ENCODE measurements around the gene ATR. TPM values are rescaled to one million over a fixed set of nuclear protein-coding genes. Genes with fewer than 3 reads are reported as not detected.
"Not testable (repeated sequence)": the region's sequence is repeated elsewhere in the genome, so short reads cannot be mapped to it uniquely, and the experiment has no call there.

The ATR gene
- total RNA-seq, 1 donor from 2014 or later, result 45.7 TPM

DNA sequence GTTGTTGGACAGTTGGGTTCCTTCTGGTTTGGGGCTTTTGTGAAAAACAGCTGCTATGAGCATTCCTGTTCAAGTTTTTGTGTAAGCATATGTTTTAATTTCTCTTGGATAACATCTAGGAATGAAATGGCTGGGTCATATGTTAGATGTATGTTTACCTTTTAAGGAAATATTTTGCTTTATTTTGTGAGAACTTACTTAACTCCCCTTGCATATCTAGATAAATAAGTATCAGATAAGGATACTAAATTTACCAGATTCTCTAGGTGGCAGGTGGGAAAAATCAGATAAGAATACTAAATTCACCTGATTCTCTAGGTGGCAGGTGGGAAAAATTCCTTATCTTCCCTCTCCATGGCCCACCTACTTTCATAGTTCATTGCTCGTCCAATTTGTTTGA lies 16.6 kb upstream of the ATR start:
- DNase-seq (ENCODE audit: low spot score), result no peak

DNA sequence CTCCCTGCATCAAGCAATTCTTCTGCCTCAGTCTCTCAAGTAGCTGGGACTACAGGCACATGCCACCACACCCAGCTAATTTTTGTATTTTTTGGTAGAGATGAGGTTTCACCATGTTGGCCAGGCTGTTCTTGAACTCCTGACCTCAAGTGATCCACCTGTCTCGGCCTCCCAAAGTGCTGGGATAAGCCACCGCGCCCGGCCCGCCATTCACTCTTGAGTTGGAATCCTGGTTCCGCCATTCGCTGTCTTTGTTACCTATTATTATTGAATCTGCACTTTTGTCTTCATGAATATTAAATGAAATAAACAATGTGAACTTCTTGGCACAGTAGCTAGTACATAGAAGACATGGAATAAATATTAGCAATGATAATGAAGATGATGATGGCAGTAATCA lies 13.7 kb upstream of the ATR start:
- DNase-seq (ENCODE audit: low spot score), result not testable (repeated sequence)

DNA sequence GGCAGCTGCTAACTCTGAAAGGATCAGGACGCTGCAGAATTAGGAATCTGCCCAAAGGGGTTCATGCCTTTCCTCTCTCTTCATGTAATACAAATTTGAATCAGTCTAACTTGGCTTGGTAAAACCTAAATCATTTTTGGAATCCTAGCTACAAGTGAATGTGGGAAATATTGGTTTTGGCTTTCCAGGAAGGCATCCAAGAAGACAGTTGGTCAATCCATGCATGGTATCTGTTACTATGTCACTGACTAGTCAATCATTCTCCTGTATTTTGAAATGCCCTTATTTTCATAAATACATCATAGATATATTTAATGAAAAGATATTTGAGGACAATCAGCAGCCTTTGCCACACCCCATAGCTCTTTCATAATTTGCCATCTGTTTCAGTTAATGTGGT lies 10.2 kb upstream of the ATR start:
- no peak for DNase-seq (ENCODE audit: low spot score)

DNA sequence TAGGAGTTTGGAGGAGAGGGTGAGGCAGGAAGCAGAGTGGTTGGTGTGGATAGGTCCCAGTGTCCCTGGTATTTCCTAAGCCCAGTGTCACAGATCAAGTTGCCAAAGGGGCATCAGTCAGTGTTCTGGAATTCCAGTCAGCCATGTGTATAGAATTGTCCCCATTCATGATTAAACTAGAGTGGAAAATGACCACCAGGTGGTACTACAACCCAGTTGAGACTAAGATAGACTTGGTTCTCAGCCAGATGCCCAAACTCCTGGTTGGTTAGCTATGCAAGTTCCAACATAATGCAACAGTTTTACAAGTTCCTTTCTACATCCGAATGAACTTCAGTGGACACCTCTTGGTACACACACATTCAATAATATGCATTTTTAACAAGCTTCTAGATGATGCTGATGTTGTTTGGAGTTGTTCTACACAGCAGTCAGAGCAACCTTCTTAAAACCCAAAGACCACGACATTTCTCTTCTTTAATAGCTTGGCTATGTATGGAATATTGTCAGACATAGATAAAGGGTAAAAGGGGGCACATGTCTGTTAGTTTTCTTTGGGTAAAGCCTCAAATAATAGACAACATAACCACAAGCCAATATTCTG lies 8.4 kb upstream of the ATR start:
- no peak for DNase-seq (ENCODE audit: low spot score)

DNA sequence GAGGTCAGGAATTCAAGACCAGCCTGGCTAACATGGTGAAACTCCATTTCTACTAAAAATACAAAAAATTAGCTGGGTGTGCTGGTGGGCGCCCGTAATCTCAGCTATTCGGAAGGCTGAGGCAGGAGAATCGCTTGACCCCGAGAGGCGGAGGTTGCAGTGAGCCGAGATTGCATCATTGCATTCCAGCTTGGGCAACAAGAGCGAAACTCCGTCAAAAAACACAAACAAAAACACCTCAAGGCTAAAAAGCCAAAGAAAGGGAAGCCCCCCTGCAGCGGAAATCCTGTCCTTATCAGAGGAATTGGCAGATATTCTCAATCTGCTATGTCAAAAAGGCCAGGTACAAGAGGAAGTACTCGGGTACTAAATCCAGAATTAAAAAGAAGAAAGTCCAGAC lies 2.5 kb upstream of the ATR start:
- DNase-seq (ENCODE audit: low spot score), result not testable (repeated sequence)

DNA sequence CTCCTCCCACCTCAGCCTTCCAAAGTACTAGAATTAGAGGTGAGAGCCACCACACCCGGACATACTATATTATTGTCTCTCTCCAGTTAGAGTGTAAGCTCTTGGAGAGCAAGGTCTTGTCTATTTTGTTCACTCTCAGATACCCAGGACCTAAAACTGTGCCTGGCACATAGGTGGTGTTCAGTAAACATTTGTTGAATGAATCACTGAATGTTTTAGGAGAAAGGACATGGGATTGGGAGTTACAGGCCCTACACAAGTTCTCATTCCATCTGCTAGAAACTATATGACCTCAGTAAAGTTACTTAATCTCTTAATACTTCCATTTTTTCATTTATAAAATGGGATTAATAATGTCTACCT lies 1.5 kb upstream of the ATR start:
- DNase-seq (ENCODE audit: low spot score), result no peak

DNA sequence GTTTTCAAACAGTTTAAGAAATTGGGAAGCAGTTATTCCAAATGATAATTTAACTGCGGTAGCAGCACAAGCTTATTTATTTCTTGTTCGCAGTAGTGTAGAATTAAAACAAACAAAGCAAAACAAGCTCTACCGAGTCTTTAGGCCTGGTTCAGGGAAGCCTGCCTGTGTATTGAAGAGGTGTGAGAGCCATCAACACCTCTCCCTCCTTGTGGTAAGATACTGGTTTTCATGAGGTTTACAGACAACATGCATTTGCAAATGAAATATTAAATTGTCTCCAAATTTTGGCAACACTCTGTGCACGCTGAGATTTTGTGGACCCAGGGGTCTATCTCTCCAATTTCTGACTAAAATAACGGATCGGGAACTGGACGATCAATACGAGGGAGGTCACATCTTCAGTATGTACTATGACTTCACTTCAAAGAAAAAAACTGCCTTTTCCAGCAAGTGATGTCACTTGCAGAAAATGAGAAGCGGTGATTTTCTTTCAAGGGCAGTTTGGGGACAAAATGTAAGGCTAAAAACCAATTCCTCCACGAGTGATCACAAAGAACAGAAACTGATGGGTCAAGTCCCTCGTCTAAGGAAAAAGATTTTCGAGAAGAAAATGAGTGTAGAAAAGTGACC lies 721 bp downstream of the ATR start:
- DNase-seq (ENCODE audit: low spot score), result no peak

DNA sequence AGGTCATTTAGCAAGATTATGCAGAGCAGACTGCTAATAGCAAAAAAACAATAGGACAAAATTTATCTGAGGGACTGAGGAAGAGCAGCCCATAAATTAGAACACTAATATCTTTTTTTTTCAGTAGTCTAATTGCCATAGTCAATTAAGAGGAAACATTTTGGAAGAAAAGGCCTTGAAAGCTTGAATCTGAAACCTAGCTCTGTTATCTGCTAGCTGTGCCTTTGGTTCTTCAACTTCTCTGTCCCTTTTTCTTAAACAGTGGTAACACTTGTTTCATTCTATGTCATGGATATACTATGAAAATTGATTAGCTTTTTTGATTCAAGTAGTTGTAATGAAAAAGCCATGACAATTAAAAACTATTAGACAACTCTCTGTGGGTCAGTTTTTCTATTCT lies 1.7 kb downstream of the ATR start:
- DNase-seq (ENCODE audit: low spot score), result no peak

DNA sequence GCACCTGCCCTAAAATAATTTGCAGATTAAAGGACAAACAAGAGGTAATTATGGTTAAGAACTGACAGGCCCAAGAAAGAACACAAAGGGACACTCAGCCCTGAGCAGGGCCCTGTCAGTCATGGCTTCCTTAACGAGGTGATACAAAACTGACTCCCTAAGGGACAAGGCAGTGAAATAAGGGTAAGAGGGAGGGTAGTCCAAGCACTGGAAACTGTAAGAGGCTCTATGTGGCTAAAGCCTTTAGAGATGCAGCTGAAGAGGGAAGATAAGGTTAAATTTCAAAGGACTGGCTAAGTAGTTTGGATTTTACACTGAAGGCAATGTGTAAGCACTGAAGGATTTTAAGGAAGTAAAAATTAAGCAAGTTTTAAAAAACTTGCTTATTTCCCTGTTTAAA lies 3.9 kb downstream of the ATR start:
- no peak for DNase-seq (ENCODE audit: low spot score)

DNA sequence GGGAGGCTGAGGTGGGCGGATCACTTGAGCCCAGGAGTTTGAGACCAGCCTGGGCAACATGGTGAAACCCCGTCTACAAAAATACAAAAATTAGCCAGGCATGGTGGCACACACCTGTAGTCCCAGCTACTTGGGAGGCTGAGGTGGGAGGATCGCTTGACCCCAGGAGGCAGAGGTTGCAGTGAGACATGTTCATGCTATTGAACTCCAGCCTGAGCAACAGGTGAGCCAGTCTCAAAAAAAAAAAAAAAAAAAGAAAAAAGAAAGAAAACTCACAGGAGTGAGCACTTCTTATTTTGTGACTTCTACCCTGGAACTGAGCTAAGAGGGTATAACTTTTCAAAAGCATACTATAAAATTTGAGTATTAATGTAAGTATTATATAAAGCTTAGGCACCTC lies 4.3 kb downstream of the ATR start:
- DNase-seq (ENCODE audit: low spot score), result not testable (repeated sequence)

DNA sequence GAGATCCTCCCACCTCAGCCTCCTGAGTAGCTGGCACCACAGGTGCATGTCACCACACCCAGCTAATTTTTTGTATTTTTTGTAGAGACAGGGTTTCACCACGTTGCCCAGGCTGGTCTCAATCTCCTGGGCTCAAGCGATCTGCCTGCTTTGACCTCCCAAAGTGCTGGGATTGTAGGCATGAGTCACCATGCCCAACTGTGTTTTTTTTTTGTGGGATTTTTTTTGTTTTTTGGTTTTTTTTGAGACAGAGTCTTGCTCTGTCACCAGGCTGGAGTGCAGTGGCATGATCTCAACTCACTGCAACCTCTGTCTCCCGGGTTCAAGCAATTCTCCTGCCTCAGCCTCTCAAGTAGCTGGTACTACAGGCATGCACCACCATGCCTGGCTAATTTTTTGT lies 9.1 kb downstream of the ATR start:
- DNase-seq (ENCODE audit: low spot score), result not testable (repeated sequence)

DNA sequence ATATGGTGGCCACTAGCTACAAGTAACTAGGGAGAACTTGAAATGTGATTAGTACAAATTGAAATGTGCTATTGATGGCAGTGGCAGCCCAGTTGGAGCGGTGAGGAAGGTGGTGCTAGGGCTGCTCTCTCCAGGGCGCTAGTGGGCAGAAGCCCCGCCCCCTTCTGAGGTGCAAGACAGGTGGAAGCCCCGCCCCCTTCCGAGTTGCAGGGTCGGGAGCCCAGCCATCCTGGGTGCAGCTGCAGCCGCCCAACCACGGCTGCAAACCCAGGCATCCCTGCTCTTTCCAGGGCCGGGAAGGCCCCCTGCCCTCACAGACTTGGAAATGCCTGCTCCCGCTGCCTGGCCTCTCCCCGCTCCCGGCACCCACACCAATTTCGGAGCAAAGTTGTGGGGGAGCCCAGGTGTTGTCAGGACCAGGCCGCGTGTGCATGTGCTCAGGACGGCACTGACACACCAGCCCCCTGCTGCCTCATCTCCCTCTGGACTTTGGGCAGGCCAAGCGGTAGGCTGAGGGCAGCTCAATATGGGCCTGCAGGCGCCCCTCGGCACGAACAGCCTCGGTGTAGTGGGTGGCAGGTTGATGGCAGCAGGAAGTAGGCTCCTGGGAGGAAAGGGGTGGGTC lies 10.0 kb downstream of the ATR start:
- no peak for DNase-seq (ENCODE audit: low spot score)

DNA sequence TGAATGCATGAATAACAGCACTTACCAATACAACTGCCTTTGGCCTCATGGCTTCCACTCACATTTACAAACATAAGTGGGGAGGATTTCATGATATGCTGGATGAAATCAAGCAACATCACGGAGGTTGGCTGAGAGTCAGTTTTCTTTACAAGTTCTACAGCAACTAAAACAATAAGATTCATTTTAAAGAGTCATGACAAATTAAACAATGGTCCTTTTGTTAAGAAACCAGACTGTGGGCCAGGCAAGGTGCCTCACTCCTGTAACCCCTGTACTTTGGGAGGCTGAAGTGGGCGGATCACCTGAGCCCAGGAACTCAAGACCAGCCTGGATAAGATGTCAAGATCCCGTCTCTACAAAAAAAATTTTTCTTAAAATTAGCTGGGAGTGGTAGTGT lies 12.4 kb downstream of the ATR start:
- no peak for DNase-seq (ENCODE audit: low spot score)

DNA sequence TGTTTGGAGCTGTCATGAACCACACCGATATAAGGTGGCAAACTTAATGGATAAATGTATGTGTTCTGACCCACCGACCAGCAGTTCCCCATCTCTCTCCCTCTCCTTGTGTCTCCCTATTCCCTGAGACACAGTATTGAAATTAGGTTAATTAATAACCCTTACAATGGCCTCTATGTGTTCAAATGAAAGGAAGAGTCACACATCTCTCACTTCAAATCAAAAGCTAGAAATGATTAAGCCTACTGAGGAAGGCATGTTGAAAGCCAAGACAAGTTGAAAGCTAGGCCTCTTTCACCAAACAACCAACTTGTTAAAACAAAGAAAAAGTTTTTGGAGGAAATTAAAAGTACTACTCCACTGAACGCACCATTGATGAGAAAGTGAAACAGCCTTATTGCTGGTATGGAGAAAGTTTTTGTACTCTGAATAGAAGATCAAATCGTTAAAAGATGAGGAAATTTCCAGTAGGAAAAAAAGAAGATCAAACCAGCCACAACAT lies 15.0 kb downstream of the ATR start:
- DNase-seq (ENCODE audit: low spot score), result no peak

DNA sequence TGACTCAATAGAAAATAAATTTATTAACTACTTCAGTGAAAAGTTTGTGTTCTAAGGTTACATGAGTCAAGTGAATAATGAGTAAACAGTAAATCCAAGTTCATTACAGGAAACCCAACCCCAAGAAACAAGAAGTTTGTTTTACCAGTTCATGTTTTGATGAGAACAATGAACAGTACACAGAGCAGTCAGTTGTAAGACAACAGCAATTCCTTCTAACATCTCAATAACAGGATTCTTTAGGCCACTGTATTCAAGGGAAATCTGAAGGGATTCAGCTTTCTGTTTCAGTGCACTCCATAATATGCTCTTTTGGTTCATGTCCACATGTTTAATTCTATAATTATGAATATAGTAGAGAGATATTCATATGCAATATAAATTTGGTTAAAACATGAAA lies 18.4 kb downstream of the ATR start:
- no peak for DNase-seq (ENCODE audit: low spot score)

DNA sequence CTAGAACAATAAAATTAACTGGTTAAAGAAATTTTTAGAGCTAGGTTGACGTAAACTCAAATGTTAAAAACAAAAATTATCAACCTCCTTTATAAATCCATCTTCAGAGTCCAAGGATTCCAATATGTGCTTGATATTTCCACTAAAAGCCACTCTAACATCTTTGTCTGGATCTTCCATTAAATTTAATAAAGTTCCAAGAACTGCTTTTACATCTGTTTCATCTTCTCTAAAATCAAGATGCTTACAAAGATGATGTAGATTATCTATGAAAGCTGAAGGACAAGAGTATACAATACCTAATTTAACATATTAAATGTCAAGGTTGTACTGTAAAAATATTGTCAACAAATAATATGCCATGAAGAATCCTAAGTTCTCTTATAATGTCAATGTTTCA lies 24.8 kb downstream of the ATR start:
- no peak for DNase-seq (ENCODE audit: low spot score)

DNA sequence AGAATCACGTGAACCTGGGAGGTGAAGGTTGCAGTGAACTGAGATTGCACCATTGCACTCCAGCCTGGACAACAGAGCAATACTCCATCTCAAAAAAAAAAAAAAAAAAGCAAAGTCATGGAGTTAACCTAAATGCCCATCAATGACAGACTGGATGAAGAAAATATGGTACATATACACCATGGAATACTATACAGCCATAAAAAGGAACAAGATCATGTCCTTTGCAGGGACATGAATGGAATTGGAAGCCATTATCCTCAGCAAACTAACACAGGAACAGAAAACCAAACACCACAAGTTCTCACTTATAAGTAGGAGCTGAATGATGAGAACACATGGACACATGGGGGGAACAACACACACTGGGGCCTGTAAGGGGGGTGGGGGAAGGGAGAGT lies 26.0 kb downstream of the ATR start:
- not testable (repeated sequence) for DNase-seq (ENCODE audit: low spot score)

DNA sequence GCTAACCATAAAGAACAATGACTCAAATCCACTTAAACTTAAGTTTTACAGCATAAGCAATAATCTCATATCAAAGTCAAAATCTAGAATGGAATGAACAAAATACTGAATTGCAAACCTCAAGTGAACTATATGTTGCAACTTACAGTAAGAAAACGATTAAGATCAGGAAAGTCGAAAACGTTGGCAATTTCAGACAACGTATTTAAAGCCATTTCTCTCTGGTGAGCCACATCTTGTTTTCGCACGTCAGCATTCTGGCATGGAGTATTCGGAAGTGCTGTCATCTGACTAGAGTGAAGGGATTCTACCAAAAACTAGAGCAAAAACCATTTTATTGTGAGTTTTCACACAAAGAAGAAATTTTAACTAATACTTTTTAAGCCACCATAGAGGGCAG lies 28.5 kb downstream of the ATR start:
- DNase-seq (ENCODE audit: low spot score), result no peak

DNA sequence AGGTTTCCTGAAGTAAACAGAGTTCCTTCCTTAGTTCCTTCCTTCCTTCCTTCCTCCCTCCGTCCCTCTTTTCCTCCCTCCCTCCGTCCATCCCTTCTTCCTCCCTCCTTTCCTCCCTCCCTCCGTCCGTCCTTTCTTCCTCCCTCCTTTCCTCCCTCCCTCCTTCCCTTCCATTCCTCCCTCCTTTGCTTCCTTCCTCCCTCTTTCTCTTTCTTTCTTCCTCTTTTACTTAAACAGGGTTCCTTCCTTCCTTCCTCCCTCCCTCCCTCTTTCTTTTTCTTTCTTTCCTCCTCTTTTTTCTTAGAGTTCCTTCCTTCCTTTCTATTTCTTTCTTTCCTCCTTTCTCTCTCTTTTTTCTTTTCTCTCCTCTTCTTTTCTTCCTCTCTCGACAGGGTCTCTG lies 35.2 kb downstream of the ATR start:
- no peak for DNase-seq (ENCODE audit: low spot score)

DNA sequence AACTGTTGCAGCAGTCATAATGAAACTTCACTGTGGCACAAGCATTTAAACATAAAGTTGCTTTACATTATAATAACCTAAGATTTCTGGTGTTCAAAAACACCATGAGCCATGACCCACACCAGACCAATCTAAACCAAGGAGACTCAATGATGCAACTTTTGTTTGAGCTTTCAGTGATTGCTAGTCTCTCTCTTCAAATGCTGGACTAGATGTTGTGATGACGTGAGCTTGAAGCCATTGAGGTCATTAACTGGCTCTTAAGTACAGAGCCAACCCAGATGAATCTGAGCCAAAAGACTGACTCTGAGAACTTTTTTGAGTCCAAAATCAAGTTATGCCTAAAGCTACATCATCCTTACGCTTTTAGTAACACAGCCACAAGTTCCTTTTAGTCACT lies 36.5 kb downstream of the ATR start:
- no peak for DNase-seq (ENCODE audit: low spot score)

DNA sequence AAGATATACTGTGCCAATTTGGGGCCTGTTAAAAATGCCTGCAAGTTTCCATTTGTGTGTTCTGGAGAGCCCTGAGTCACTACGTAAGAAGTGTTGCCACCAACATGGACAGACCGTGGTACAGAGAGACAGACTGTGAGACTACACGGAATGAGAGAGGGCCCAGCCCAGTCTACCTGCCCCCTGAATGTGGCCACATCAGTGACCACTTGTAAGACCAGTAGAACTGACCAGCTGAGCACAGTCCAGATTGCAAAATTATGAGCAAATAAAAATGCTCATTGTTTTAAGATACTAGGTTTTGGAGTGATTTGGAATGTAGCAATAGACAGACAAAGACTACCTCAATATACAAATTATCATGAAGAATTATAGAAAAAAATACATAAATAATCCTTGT lies 42.0 kb downstream of the ATR start:
- no peak for DNase-seq (ENCODE audit: low spot score)

DNA sequence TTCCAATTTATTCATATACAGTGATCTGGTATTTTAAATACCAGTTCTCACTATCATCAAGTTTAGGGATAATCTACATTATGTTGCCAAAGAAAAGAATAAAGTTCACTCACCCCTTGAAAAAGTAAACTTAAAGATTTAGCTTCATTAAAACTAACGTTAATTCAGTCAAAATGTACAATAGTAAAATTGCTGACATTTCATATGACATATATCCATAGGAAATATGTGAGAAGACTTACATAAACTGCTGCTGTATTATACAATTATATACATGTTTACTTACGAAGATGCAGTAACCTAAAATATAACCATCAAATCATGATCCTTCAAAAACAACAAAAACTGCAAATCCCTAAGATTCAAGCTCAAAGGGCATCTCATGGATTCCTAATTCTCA lies 44.0 kb downstream of the ATR start:
- no peak for DNase-seq (ENCODE audit: low spot score)

DNA sequence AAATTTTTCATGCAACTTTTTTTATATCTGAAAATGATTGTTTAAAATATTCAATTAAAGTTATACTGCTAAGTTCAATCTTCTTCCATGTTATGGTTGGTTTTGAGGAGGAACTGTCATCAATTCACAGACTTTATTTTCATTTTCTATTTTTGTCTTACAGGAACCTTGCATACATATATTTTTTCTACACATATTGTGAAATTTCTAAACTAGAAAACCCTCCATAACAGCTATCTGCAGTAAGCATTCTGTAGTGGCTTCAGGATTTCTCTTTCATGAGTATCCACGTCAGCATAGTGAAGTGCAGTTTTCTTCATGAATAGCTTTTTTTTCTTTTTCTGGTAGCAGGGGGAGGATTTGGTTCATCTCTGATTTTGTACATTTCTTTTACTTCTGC lies 48.2 kb downstream of the ATR start:
- no peak for DNase-seq (ENCODE audit: low spot score)
